ENCODE data around the gene GADD45B.

GADD45B gene

GRCh38 chr19:2431318-2432055, 44.4 kb upstream of the GADD45B start:
- Histone ChIP-seq H4K20me1 (ENCODE audit: control insufficient read depth, insufficient read depth, low read depth, low read length) (no peaks in the 10 kb centered on the region), H3K27me3 (ENCODE audit: control insufficient read depth, low read length) (no peaks in the 10 kb centered on the region), H3K79me2 (ENCODE audit: control insufficient read depth, low read length) (peaks cover 9% of the 10 kb centered on the region), H3F3A (ENCODE audit: control insufficient read depth, insufficient read depth) (peaks cover 10% of the 10 kb centered on the region), H3K4me2 (ENCODE audit: low read length) (no peak overlapping the region), H3K4me1 (ENCODE audit: control insufficient read depth, low read length) (peaks cover 9% of the 10 kb centered on the region), H3K4me3 (ENCODE audit: low read length) (no peak overlapping the region), H3K9me3 (ENCODE audit: control insufficient read depth, insufficient read depth, low read length) (no peaks in the 10 kb centered on the region), H3K36me3 (ENCODE audit: control insufficient read depth, low read length) (peaks cover 58% of the 10 kb centered on the region), H3K9me2 (replicated peaks; ENCODE audit: control insufficient read depth, low read length) (no peaks in the 10 kb centered on the region), H3K27ac (ENCODE audit: low read depth, low read length) (no peak overlapping the region)
- no peak for TF ChIP-seq CTCF (IDR thresholded peaks at IDR 0.05; ENCODE audit: low read depth, low read length, poor library complexity, severe bottlenecking)
- TF ChIP-seq EZH2phosphoT487 (IDR thresholded peaks at IDR 0.05; ENCODE audit: borderline replicate concordance, low read length) = no peak

GRCh38 chr19:2432131-2432848, 43.6 kb upstream of the GADD45B start:
- peaks cover 1% of the 10 kb centered on the region for H3K79me2 ChIP-seq (ENCODE audit: control insufficient read depth, low read length)
- peaks cover 56% of the 10 kb centered on the region for H3K36me3 ChIP-seq (ENCODE audit: control insufficient read depth, low read length)
- peaks cover 8% of the 10 kb centered on the region for H3K4me1 ChIP-seq (ENCODE audit: control insufficient read depth, low read length)
- H3F3A ChIP-seq (ENCODE audit: control insufficient read depth, insufficient read depth) = peaks cover 10% of the 10 kb centered on the region
- H3K9me3 ChIP-seq (ENCODE audit: control insufficient read depth, insufficient read depth, low read length) = no peaks in the 10 kb centered on the region
- no peak overlapping the region for H3K4me3 ChIP-seq (ENCODE audit: low read length)
- TF ChIP-seq CTCF (IDR thresholded peaks at IDR 0.05; ENCODE audit: low read depth, low read length, poor library complexity, severe bottlenecking) (no peak), EZH2phosphoT487 (IDR thresholded peaks at IDR 0.05; ENCODE audit: borderline replicate concordance, low read length) (no peak)
- H4K20me1 ChIP-seq (ENCODE audit: control insufficient read depth, insufficient read depth, low read depth, low read length) = no peaks in the 10 kb centered on the region
- H3K27me3 ChIP-seq (ENCODE audit: control insufficient read depth, low read length) = no peaks in the 10 kb centered on the region
- no peak overlapping the region for H3K4me2 ChIP-seq (ENCODE audit: low read length)
- H3K27ac ChIP-seq (ENCODE audit: low read depth, low read length) = no peak overlapping the region
- H3K9me2 ChIP-seq (replicated peaks; ENCODE audit: control insufficient read depth, low read length) = no peaks in the 10 kb centered on the region

GRCh38 chr19:2433854-2434253, 42.1 kb upstream of the GADD45B start:
- Histone ChIP-seq H3K4me1 (ENCODE audit: control insufficient read depth, low read length) (no peaks in the 10 kb centered on the region), H4K20me1 (ENCODE audit: control insufficient read depth, insufficient read depth, low read depth, low read length) (no peaks in the 10 kb centered on the region), H3K27me3 (ENCODE audit: control insufficient read depth, low read length) (no peaks in the 10 kb centered on the region), H3K4me3 (ENCODE audit: low read length) (no peak overlapping the region), H3K4me2 (ENCODE audit: low read length) (no peak overlapping the region), H3K27ac (ENCODE audit: low read depth, low read length) (no peak overlapping the region), H3K79me2 (ENCODE audit: control insufficient read depth, low read length) (peaks cover 6% of the 10 kb centered on the region), H3F3A (ENCODE audit: control insufficient read depth, insufficient read depth) (no peaks in the 10 kb centered on the region; the same call in 1 of the 2 replicates), H3K36me3 (ENCODE audit: control insufficient read depth, low read length) (peaks cover 71% of the 10 kb centered on the region), H3K9me2 (replicated peaks; ENCODE audit: control insufficient read depth, low read length) (no peaks in the 10 kb centered on the region), H3K9me3 (ENCODE audit: control insufficient read depth, insufficient read depth, low read length) (no peaks in the 10 kb centered on the region)
- TF ChIP-seq CTCF (IDR thresholded peaks at IDR 0.05; ENCODE audit: low read depth, low read length, poor library complexity, severe bottlenecking) = no peak
